Nephron (organoid): Measurements from ENCODE around the gene IL1RAPL1.
A peak's percentile ranks its signal among the peaks of the same experiment; 100 is the strongest.

Source experiments
- H3K27ac Mint-ChIP-seq, 3 experiments: 2 replicates each; pipeline ENCODE4 v1.8.0; 2020; ENCODE audit warnings: mixed read lengths in 3 of 3, mild to moderate bottlenecking in 2 of 3, moderate library complexity in 1 of 3
- H3K27me3 Mint-ChIP-seq: 2 replicates; pipeline ENCODE4 v1.8.0; 2021; ENCODE audit warnings: low read depth, mild to moderate bottlenecking, moderate library complexity, mixed read lengths
- H3K36me3 Mint-ChIP-seq: 2 replicates; pipeline ENCODE4 v1.8.0; 2020; ENCODE audit warnings: low read depth, mixed read lengths
- H3K4me1 Mint-ChIP-seq: 2 replicates; pipeline ENCODE4 v1.8.0; 2020; ENCODE audit warnings: mixed read lengths
- H3K4me3 Mint-ChIP-seq, 3 experiments: 2 replicates each; pipeline ENCODE4 v1.8.0; 2020; ENCODE audit warnings: mild to moderate bottlenecking in 3 of 3, mixed read lengths in 3 of 3, moderate library complexity in 2 of 3
- H3K9me3 Mint-ChIP-seq: 2 replicates; pipeline ENCODE4 v1.8.0; 2020; ENCODE audit warnings: mixed read lengths
- TF ChIP-seq, protein P1 (sequence below), 3 experiments: fragments of 200-600 bp; sonication (generic); IDR thresholded peaks; one replicate each; pipeline ENCODE4 v1.5.0; 2021; ENCODE audit warnings: antibody characterized with exemption in 3 of 3; ENCODE audit not compliant: unreplicated experiment in 3 of 3

The IL1RAPL1 gene

DNA sequence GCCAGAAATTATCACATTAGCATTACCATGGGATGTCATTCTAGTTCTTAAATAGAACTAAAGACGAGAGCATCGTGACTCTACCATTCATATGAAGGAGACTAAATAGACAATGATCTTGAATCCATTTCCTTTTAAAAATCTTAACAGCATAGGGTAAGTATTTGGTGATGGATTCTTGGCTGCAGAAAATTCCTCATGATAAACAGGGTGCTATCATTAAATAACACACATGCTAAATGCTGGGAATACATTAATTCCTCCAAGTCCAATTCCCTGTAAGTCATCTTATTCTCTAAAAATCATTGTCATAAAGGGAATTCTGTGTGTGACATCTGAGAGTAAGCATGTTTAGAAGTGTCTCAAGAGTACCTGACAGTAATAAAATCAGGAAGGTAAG lies 1157.7 kb downstream of the IL1RAPL1 start:
- H3K27me3 Mint-ChIP-seq: no peaks in the 10 kb centered on the region
- no peak overlapping the region for H3K27ac Mint-ChIP-seq

DNA sequence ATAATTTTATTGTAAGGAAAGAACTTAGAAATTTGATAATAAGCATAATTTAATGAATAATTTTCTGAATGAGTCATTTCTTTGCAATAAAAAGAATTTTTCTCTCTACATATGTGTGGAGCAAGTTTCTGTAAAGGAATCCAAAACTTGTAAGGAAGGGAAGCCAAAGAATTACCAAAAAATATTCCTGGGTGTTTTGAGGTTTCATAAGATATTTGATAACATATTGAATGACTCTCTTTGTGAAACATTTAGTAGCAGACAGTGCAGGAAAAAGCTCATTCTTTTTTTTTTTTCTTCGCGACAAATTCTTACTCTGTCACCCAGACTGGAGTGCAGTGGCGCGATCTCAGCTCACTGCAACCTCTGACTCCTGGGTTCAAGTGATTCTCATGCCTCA lies 1159.1 kb downstream of the IL1RAPL1 start:
- Mint-ChIP-seq H3K4me1 (no peaks in the 10 kb centered on the region), H3K9me3 (no peaks in the 10 kb centered on the region), H3K4me3 (no peak overlapping the region), H3K27me3 (no peaks in the 10 kb centered on the region), H3K36me3 (no peaks in the 10 kb centered on the region), H3K27ac (no peak overlapping the region)
- TF ChIP-seq, protein P1, sequence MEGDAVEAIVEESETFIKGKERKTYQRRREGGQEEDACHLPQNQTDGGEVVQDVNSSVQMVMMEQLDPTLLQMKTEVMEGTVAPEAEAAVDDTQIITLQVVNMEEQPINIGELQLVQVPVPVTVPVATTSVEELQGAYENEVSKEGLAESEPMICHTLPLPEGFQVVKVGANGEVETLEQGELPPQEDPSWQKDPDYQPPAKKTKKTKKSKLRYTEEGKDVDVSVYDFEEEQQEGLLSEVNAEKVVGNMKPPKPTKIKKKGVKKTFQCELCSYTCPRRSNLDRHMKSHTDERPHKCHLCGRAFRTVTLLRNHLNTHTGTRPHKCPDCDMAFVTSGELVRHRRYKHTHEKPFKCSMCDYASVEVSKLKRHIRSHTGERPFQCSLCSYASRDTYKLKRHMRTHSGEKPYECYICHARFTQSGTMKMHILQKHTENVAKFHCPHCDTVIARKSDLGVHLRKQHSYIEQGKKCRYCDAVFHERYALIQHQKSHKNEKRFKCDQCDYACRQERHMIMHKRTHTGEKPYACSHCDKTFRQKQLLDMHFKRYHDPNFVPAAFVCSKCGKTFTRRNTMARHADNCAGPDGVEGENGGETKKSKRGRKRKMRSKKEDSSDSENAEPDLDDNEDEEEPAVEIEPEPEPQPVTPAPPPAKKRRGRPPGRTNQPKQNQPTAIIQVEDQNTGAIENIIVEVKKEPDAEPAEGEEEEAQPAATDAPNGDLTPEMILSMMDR (IDR thresholded peaks at IDR 0.05; ENCODE audit: unreplicated experiment in 3 of 3): no peak

More for the DNA sequence above, 1157.7 kb downstream of the IL1RAPL1 start:
- H3K4me1 Mint-ChIP-seq: no peaks in the 10 kb centered on the region
- H3K4me3 Mint-ChIP-seq: no peak overlapping the region
- TF ChIP-seq, protein P1 (IDR thresholded peaks at IDR 0.05; ENCODE audit: unreplicated experiment in 3 of 3): no peak
- no peaks in the 10 kb centered on the region for H3K36me3 Mint-ChIP-seq
- no peaks in the 10 kb centered on the region for H3K9me3 Mint-ChIP-seq

- Mint-ChIP-seq H3K4me1 (no peaks in the 10 kb centered on the region), H3K9me3 (no peaks in the 10 kb centered on the region), H3K36me3 (no peaks in the 10 kb centered on the region), H3K27ac (no peak overlapping the region), H3K4me3 (no peak overlapping the region), H3K27me3 (no peaks in the 10 kb centered on the region)
- TF ChIP-seq, protein P1 (IDR thresholded peaks at IDR 0.05; ENCODE audit: unreplicated experiment in 3 of 3): no peak
These were observed 1174.8 kb downstream of the IL1RAPL1 start for GRCh38 chrX:29762006-29762405.

DNA sequence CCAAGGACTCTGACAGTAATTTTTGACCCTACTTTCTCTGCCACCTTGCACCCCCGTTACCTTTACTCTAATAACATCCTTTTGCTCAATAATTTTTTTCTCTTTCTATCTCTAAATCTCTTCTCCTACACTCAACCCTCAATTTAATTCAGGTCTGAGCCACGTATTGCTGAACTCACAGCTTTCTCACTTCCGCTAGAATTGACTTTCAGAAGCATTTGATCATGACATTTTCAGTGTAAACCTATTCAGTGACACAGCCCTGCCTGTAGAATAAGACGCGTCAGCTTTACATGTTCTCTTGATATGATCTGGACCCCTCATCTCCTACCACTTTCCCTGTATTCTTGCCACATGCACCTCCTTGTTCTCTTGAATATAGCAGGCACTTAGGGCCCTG lies 1188.6 kb downstream of the IL1RAPL1 start:
- no peak overlapping the region for H3K4me3 Mint-ChIP-seq
- H3K27ac Mint-ChIP-seq: peak overlapping the region in 1 of 3 experiments; percentile 11
- TF ChIP-seq, protein P1 (IDR thresholded peaks at IDR 0.05; ENCODE audit: unreplicated experiment in 3 of 3): no peak
- peaks cover 12% of the 10 kb centered on the region for H3K4me1 Mint-ChIP-seq
- H3K36me3 Mint-ChIP-seq: no peaks in the 10 kb centered on the region
- no peaks in the 10 kb centered on the region for H3K9me3 Mint-ChIP-seq
- no peaks in the 10 kb centered on the region for H3K27me3 Mint-ChIP-seq

DNA sequence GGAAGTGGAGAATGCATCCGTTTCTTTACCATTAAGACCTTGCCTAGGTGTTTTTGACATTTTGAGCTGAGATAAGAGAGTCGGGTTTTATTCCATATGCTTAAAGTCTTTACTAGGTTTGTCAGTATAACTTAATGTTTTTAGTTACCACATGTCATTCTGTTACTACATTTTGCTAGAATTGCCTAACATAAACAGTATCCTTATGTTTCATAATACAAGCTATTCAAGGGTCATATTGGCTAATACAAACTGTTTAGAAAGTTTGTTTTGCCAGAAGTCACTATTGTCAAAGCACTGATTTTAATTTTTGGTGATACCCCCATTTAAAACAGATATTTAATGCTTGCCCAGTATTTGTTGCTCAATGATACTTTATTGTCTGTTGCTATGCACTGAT lies 1200.4 kb downstream of the IL1RAPL1 start:
- Mint-ChIP-seq H3K9me3 (no peaks in the 10 kb centered on the region), H3K4me1 (no peaks in the 10 kb centered on the region), H3K27ac (no peak overlapping the region), H3K36me3 (no peaks in the 10 kb centered on the region), H3K4me3 (no peak overlapping the region), H3K27me3 (no peaks in the 10 kb centered on the region)
- TF ChIP-seq, protein P1 (IDR thresholded peaks at IDR 0.05; ENCODE audit: unreplicated experiment in 3 of 3): no peak

GRCh38 chrX:29788991-29789699 lies 1201.9 kb downstream of the IL1RAPL1 start:
- Mint-ChIP-seq H3K27ac (no peak overlapping the region), H3K4me1 (no peaks in the 10 kb centered on the region), H3K4me3 (no peak overlapping the region), H3K9me3 (no peaks in the 10 kb centered on the region), H3K27me3 (no peaks in the 10 kb centered on the region), H3K36me3 (no peaks in the 10 kb centered on the region)
- TF ChIP-seq, protein P1 (IDR thresholded peaks at IDR 0.05; ENCODE audit: unreplicated experiment in 3 of 3): no peak
